HG02642 (cell line): ENCODE measurements around the gene SCAPER.
"Not testable (repeated sequence)": the region's sequence is repeated elsewhere in the genome, so short reads cannot be mapped to it uniquely, and the experiment has no call there.

Experiments
- ATAC-seq: cut with Tn5 transposase; IDR thresholded peaks from one replicate; pipeline ENCODE4 v1.9.1; 2021; ENCODE audit warnings: mild to moderate bottlenecking; ENCODE audit not compliant: unreplicated experiment, poor library complexity

SCAPER gene

GRCh38 chr15:76916369-76916768 lies 11.2 kb upstream of the SCAPER start:
- ATAC-seq: no peak

GRCh38 chr15:76913737-76914136 lies 8.6 kb upstream of the SCAPER start:
- no peak for ATAC-seq

GRCh38 chr15:76912430-76912829 lies 7.3 kb upstream of the SCAPER start:
- ATAC-seq: no peak

GRCh38 chr15:76905855-76906254 lies 715 bp upstream of the SCAPER start:
- no peak for ATAC-seq

- peak; percentile 14 for ATAC-seq
These were observed 603 bp downstream of the SCAPER start for GRCh38 chr15:76904461-76905012.

GRCh38 chr15:76903251-76903681 lies 1.9 kb downstream of the SCAPER start:
- ATAC-seq: no peak

- no peak for ATAC-seq
These were observed 3.2 kb downstream of the SCAPER start for GRCh38 chr15:76901965-76902364.

- not testable (repeated sequence) for ATAC-seq
These were observed 5.2 kb downstream of the SCAPER start for GRCh38 chr15:76899931-76900310.

- not testable (repeated sequence) for ATAC-seq
These were observed 5.8 kb downstream of the SCAPER start for GRCh38 chr15:76899176-76899930.

GRCh38 chr15:76898102-76898501 lies 7.0 kb downstream of the SCAPER start:
- ATAC-seq: no peak

GRCh38 chr15:76894174-76894573 lies 11.0 kb downstream of the SCAPER start:
- ATAC-seq: no peak

- not testable (repeated sequence) for ATAC-seq
These were observed 12.3 kb downstream of the SCAPER start for GRCh38 chr15:76892836-76893235.

- ATAC-seq: not testable (repeated sequence)
These were observed 17.6 kb downstream of the SCAPER start for GRCh38 chr15:76887280-76888141.

GRCh38 chr15:76885212-76885611 lies 19.9 kb downstream of the SCAPER start:
- ATAC-seq: no peak

- no peak for ATAC-seq
These were observed 29.2 kb downstream of the SCAPER start for GRCh38 chr15:76875911-76876310.

GRCh38 chr15:76873066-76873465 lies 32.1 kb downstream of the SCAPER start:
- ATAC-seq: not testable (repeated sequence)

GRCh38 chr15:76871930-76872329 lies 33.2 kb downstream of the SCAPER start:
- no peak for ATAC-seq

GRCh38 chr15:76868740-76869139 lies 36.4 kb downstream of the SCAPER start:
- ATAC-seq: no peak

- ATAC-seq: no peak
These were observed 38.3 kb downstream of the SCAPER start for GRCh38 chr15:76866716-76867321.

- ATAC-seq: no peak
These were observed 39.1 kb downstream of the SCAPER start for GRCh38 chr15:76866008-76866407.

GRCh38 chr15:76865548-76865991 lies 39.6 kb downstream of the SCAPER start:
- no peak for ATAC-seq
